Lower lobe of right lung (tissue), 2 donors: ENCODE results near the gene PANK4. TPM values are rescaled to one million over a fixed set of nuclear protein-coding genes. Genes with fewer than 3 reads are reported as not detected.

ENCODE experiments used
- ATAC-seq, 2 donors: fragments of 200-7000 bp; cut with Tn5 transposase; one replicate each; pipeline ENCODE4 v1.9.1; 2020 to 2022; ENCODE audit warnings: mild to moderate bottlenecking in 2 of 2, moderate library complexity in 2 of 2
- DNase-seq: peaks from one replicate; pipeline ENCODE4 v3.0.0-alpha.2; 2020
- H3K27ac ChIP-seq: fragments of 200-600 bp; one replicate; pipeline ENCODE4 v1.8.0; 2022
- H3K27me3 ChIP-seq: fragments of 200-600 bp; one replicate; pipeline ENCODE4 v1.8.0; 2022; ENCODE audit warnings: low read depth
- H3K36me3 ChIP-seq: fragments of 200-600 bp; one replicate; pipeline ENCODE4 v1.8.0; 2022; ENCODE audit warnings: mild to moderate bottlenecking
- H3K4me1 ChIP-seq: fragments of 200-600 bp; one replicate; pipeline ENCODE4 v1.8.0; 2022
- H3K4me3 ChIP-seq: fragments of 200-600 bp; one replicate; pipeline ENCODE4 v1.8.0; 2022; ENCODE audit warnings: mild to moderate bottlenecking
- H3K9me3 ChIP-seq: fragments of 200-600 bp; one replicate; pipeline ENCODE4 v1.8.0; 2022
- intact Hi-C: fragments of 100-400 bp; cut with DNase I; formaldehyde crosslinking; loops from one replicate; pipeline ENCODE4 v1.11.0; 2022
- total RNA-seq: library from RNA; stranded (reverse); fragmentation: NEBNext Ultra II Directional; extraction: Animal tissue kit (Norgen Biotek cat#: 25700); gene quantifications from one replicate; pipeline ENCODE4 v1.2.1, GENCODE V29; 2021
- TF ChIP-seq, protein P1 (sequence below): fragments of 200-600 bp; IDR thresholded peaks from one replicate; pipeline ENCODE4 v1.8.0; 2022; ENCODE audit warnings: antibody characterized with exemption, mild to moderate bottlenecking
- donor health status: DM: no; HTN: yes; CAD: no; lungs with severe emphysema.

Gene PANK4
- total RNA-seq, 1 donor from 2014 or later, result 39.2 TPM

DNA sequence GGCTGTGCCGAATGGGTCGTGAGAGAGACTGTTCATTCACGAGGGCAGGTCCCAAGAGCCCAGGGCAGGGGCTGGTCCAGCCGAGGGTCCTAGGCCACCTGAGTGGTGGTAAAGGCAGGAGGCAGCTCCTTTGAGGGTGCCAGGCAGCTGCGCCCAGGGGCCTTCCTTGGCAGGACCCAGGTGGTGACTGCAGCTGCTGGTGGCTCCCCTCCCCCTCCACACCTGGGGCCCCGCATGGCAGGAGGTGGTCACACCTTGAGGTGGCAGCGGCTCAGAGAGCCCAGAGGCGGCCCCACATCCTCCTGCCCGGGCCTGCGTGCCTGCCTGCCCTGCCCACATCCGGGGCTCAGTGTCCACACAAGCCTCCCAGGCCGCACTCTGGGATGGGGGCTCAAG is 60.1 kb downstream of the PANK4 start:
- no peaks in the 10 kb centered on the region for H3K4me1 ChIP-seq
- no peaks in the 10 kb centered on the region for H3K36me3 ChIP-seq
- intact Hi-C loops, result no loop called here
- peaks cover 83% of the 10 kb centered on the region for H3K27me3 ChIP-seq
- TF ChIP-seq, protein P1, sequence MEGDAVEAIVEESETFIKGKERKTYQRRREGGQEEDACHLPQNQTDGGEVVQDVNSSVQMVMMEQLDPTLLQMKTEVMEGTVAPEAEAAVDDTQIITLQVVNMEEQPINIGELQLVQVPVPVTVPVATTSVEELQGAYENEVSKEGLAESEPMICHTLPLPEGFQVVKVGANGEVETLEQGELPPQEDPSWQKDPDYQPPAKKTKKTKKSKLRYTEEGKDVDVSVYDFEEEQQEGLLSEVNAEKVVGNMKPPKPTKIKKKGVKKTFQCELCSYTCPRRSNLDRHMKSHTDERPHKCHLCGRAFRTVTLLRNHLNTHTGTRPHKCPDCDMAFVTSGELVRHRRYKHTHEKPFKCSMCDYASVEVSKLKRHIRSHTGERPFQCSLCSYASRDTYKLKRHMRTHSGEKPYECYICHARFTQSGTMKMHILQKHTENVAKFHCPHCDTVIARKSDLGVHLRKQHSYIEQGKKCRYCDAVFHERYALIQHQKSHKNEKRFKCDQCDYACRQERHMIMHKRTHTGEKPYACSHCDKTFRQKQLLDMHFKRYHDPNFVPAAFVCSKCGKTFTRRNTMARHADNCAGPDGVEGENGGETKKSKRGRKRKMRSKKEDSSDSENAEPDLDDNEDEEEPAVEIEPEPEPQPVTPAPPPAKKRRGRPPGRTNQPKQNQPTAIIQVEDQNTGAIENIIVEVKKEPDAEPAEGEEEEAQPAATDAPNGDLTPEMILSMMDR, result no peak
- no peak overlapping the region for H3K27ac ChIP-seq
- no peak for ATAC-seq
- no peak for DNase-seq
- no peaks in the 10 kb centered on the region for H3K9me3 ChIP-seq
- no peak overlapping the region for H3K4me3 ChIP-seq

DNA sequence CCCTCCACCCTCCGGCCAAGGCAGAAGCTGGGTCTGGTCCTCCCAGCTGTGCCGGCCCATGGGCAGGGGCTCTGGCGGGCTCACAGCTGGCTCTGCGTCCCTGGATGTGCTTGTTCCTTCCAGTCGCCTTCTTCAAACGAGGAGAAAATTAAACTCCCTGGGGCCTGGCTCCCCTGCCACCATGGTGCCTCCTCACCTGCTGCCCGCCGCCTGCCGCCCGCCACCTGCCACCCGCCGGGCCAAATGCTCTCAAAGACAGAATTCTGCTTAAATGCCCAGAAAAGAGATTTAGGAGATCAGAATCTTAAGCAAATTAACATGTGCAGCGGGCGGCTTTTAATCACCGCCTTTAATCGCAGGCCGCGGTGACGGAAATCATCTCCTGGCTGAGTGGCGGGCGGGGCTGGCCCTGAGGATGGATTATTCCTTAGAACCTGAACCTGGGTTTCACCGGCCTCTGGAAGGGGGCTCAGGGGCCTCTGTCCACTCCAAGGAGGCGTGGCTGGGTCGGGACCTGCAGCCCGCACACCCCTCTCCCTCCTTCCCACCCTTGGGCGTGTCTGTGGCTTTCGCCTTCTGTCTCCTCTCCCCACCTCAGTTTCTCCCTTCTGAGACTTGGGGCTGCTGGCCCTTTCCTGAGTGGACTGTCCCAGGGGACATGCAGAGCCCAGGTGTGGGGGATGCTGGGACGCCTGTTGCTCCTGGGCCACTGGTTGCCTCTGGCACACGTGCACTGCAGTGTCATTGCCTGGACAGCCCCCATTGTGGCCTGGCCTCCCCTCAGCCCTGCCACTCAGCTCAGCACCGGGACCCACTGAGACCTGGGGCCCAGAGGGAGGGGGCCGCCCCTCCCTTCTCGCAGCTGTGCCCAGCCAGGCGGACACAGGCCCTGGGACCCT is 60.8 kb downstream of the PANK4 start:
- no peak for ATAC-seq

DNA sequence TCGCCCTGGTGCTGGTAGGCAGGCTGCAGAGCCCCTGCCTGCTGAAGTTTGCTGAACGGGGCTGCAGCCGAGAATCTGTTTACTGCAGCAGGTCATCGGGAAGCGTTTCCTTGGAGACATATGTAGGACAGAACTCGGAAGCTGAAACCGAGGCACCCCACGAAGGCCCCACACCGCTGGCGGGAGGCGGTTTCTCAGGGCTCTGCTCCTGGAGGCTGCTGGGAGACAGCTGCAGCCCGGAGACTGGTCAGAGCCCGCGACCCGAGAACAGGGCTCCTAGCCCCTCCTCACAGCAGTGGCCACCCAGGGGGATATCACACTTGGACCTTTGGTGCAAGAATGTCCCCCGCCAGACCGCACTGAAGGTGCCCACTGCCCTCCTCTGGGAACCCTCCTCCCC is 63.0 kb downstream of the PANK4 start:
- H3K36me3 ChIP-seq, result no peaks in the 10 kb centered on the region
- no peak for ATAC-seq
- TF ChIP-seq, protein P1, result no peak
- intact Hi-C loops, result no loop called here
- peaks cover 59% of the 10 kb centered on the region for H3K27me3 ChIP-seq
- no peak overlapping the region for H3K4me3 ChIP-seq
- no peaks in the 10 kb centered on the region for H3K9me3 ChIP-seq
- DNase-seq, result no peak
- no peak overlapping the region for H3K27ac ChIP-seq
- H3K4me1 ChIP-seq, result no peaks in the 10 kb centered on the region

More for the DNA sequence above, 60.8 kb downstream of the PANK4 start:
- Histone ChIP-seq H3K4me1 (no peaks in the 10 kb centered on the region), H3K27me3 (peaks cover 78% of the 10 kb centered on the region), H3K36me3 (no peaks in the 10 kb centered on the region), H3K9me3 (no peaks in the 10 kb centered on the region), H3K4me3 (no peak overlapping the region), H3K27ac (no peak overlapping the region)
- intact Hi-C loops, result no loop called here
- DNase-seq, result no peak
- TF ChIP-seq, protein P1, result no peak

DNA sequence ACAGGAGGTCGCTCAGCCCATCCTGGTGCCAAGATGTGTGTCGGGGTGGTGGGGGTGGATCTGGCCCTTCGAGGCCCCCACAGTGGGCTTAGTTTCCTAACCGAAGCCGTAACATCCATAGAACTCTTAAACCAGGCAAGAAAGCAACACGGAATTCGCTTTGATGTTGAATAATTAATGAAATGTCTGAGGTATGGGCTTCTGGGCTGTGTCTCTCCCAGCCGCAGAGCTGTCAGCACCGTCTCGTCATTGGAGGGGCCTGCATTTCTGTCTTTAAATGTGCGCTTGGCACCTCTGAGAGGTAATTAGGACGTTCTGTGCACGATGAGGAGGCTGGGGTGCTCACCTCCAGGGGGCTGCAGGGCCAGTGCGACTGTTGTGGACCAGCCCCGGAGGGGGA is 63.6 kb downstream of the PANK4 start:
- DNase-seq, result no peak
- peaks cover 53% of the 10 kb centered on the region for H3K27me3 ChIP-seq
- H3K27ac ChIP-seq, result no peak overlapping the region
- H3K9me3 ChIP-seq, result no peaks in the 10 kb centered on the region
- no peak overlapping the region for H3K4me3 ChIP-seq
- ATAC-seq, result no peak
- TF ChIP-seq, protein P1, result no peak
- H3K36me3 ChIP-seq, result no peaks in the 10 kb centered on the region
- H3K4me1 ChIP-seq, result no peaks in the 10 kb centered on the region
- intact Hi-C loops, result no loop called here

DNA sequence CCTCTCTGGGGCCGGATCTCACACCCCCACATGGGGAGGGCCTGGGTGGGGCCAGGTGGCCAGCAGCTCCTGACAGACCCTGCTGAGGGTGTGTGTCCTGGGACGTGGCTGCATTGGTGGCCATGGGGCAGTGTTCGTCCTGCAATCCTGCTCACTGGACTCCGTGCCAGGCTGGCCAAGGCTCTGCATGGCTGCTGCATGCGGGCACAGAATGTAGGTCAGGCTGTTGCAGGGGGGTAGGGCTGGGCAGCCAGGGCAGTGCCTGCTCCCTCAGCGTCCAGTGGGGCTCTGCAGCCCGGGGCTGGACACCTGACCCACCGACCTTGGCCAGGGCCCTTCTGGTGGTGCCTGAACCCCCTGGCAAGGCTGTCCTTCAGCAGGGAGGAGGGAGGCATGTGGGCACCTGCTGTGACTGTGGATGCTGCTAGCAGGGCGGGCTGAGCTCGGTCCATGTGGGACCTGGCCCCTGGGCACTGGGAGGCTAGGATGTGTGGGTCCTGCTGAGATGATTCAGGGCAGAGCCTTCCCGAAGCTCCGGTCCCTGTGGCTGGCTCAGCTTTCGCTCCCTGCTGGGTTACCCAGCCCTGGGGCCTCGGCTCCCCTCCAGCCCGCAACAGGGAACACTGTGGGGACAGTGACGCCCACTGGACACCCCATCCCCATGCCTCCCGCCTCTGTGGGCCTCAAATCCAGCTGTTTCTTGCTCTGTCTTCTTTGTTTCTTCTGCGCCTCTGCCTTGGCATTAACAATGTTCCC is 65.2 kb downstream of the PANK4 start:
- DNase-seq (no peak), ATAC-seq (no peak)
- no peaks in the 10 kb centered on the region for H3K4me1 ChIP-seq
- intact Hi-C loops, result no loop called here
- no peaks in the 10 kb centered on the region for H3K9me3 ChIP-seq
- TF ChIP-seq, protein P1, result no peak
- H3K27ac ChIP-seq, result no peak overlapping the region
- no peak overlapping the region for H3K4me3 ChIP-seq
- peaks cover 45% of the 10 kb centered on the region for H3K27me3 ChIP-seq
- no peaks in the 10 kb centered on the region for H3K36me3 ChIP-seq
